ENCODE data around the gene NR1D1.

The NR1D1 gene

DNA sequence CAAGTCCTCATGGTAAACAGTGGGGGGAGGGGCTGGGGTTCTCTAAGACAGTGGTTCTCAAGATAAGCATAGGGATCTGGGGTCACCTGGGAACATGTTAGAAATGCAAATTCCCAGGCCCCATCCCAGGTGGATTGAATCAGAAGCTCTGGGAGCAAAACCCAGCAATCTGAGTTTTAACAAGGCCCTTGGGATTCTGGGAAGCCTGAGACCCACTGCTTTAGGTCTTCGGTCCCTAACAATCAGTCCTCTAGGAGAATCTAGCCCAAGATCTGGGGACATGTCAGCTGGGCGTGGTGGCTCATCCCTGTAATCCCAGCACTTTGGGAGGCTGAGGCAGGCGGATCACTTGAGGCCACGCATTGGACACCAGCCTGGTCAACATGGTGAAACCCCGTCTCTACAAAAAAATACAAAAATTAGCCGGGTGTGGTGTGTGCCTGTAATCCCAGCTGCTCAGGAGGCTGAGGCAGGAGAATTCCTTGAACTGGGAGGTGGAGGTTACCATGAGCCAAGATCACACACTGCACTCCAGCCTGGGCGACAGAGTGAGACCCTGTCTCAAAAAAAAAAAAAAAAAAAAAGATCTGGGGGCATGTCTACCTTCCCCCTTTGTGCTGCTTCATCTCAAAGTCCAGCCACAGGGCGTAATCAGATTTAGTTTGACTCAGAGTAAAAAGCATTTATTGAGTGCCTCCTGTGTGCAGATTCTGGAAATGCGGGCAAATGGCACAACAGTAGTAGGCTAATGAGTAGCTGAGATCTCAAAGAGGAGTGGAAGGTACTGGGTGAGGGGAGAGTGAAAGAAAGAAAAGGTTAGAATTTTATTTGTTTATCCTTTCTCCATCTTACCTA lies 8.8 kb upstream of the NR1D1 start:
- no peak overlapping the region for H3K4me3 ChIP-seq (ENCODE audit: low read depth, low read length)
- ChIA-PET POLR2A (interaction anchor here (3.4 to 5.7 kb wide), 2 partner anchors 9 to 13 kb away, joined by 45 to 74 read pairs; partner anchors contain the start of genes MSL1 and NR1D1), CTCF (interaction anchor here (5.6 to 7.4 kb wide), 6 partner anchors 14 to 95 kb away, joined by 47 to 126 read pairs (median 78); partner anchors contain the start of genes CSF3 and MSL1)
- TF ChIP-seq, protein P1, sequence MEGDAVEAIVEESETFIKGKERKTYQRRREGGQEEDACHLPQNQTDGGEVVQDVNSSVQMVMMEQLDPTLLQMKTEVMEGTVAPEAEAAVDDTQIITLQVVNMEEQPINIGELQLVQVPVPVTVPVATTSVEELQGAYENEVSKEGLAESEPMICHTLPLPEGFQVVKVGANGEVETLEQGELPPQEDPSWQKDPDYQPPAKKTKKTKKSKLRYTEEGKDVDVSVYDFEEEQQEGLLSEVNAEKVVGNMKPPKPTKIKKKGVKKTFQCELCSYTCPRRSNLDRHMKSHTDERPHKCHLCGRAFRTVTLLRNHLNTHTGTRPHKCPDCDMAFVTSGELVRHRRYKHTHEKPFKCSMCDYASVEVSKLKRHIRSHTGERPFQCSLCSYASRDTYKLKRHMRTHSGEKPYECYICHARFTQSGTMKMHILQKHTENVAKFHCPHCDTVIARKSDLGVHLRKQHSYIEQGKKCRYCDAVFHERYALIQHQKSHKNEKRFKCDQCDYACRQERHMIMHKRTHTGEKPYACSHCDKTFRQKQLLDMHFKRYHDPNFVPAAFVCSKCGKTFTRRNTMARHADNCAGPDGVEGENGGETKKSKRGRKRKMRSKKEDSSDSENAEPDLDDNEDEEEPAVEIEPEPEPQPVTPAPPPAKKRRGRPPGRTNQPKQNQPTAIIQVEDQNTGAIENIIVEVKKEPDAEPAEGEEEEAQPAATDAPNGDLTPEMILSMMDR (IDR thresholded peaks at IDR 0.05; ENCODE audit: insufficient read depth, low read length, missing control alignments), result no peak
- DNase-seq (ENCODE audit: low read depth, low spot score), result no peak

- TF ChIP-seq, protein P1 (IDR thresholded peaks at IDR 0.05; ENCODE audit: insufficient read depth, low read length, missing control alignments), result no peak
- POLR2A ChIA-PET, result interaction anchor here (0.6 to 1.0 kb wide), 2 partner anchors 9 to 849 kb away, joined by 3 to 5 read pairs; no protein-coding TSS in a partner anchor
- no peak for DNase-seq (ENCODE audit: low read depth, low spot score)
- no peak overlapping the region for H3K4me3 ChIP-seq (ENCODE audit: low read depth, low read length)
- CTCF ChIA-PET, result interaction anchor here (0.9 to 1.7 kb wide), 4 partner anchors 33 to 83 kb away, joined by 3 to 7 read pairs (median 5); no protein-coding TSS in a partner anchor
These were observed 7.3 kb upstream of the NR1D1 start for GRCh38 chr17:40107522-40108174.

GRCh38 chr17:40106760-40107521 lies 6.6 kb upstream of the NR1D1 start:
- TF ChIP-seq, protein P1 (IDR thresholded peaks at IDR 0.05; ENCODE audit: insufficient read depth, low read length, missing control alignments), result no peak
- H3K4me3 ChIP-seq (ENCODE audit: low read depth, low read length), result no peak overlapping the region; the same call in 1 of the 2 replicates
- DNase-seq (ENCODE audit: low read depth, low spot score), result no peak
- ChIA-PET POLR2A (interaction anchor here (0.6 to 1.0 kb wide), 2 partner anchors 8 to 850 kb away, joined by 3 to 5 read pairs; no protein-coding TSS in a partner anchor), CTCF (interaction anchor here (0.8 to 1.7 kb wide), 5 partner anchors 32 to 82 kb away, joined by 3 to 7 read pairs (median 4); no protein-coding TSS in a partner anchor)

GRCh38 chr17:40105861-40106759 lies 5.7 kb upstream of the NR1D1 start:
- ChIA-PET POLR2A (no interaction called here), CTCF (interaction anchor here (0.8 to 10.3 kb wide), 8 partner anchors 6 to 184 kb away, joined by 3 to 129 read pairs (median 6); no protein-coding TSS in a partner anchor)
- H3K4me3 ChIP-seq (ENCODE audit: low read depth, low read length), result no peak overlapping the region
- TF ChIP-seq, protein P1 (IDR thresholded peaks at IDR 0.05; ENCODE audit: insufficient read depth, low read length, missing control alignments), result no peak
- DNase-seq (ENCODE audit: low read depth, low spot score), result no peak

All from AG04449 (cell line).